Measurements from ENCODE around the gene PRSS33. TPM values are rescaled to one million over a fixed set of nuclear protein-coding genes. Genes with fewer than 3 reads are reported as not detected.

The PRSS33 gene
- total RNA-seq, 4 donors from 2014 or later = not detected

GRCh38 chr16:2762711-2763110 lies 24.6 kb downstream of the PRSS33 start:
- no peak overlapping the region for H3K4me3 ChIP-seq
- peaks cover 0 to 39% (median 3%) of the 10 kb centered on the region in 4 donors for H3K4me1 ChIP-seq
- TF ChIP-seq POLR2A (IDR thresholded peaks at IDR 0.05) (no peak), CTCF (IDR thresholded peaks at IDR 0.05) (no peak), EP300 (IDR thresholded peaks at IDR 0.05) (no peak)
- H3K27ac ChIP-seq = no peak overlapping the region
- H3K9me3 ChIP-seq = no peaks in the 10 kb centered on the region
- DNase-seq (ENCODE audit: low spot score in 2 of 2) = no peak
- no peaks in the 10 kb centered on the region for H3K27me3 ChIP-seq
- peaks cover 16 to 100% (median 57%) of the 10 kb centered on the region in 3 donors for H3K36me3 ChIP-seq
- WGBS, 2 donors = 96 to 98% methylated on average over 13 of the region's 13 CpGs

- Histone ChIP-seq H3K36me3 (peaks cover 16 to 99% (median 50%) of the 10 kb centered on the region in 3 donors), H3K27me3 (no peaks in the 10 kb centered on the region), H3K9me3 (no peaks in the 10 kb centered on the region), H3K27ac (no peak overlapping the region), H3K4me1 (peaks cover 0 to 39% (median 4%) of the 10 kb centered on the region in 4 donors), H3K4me3 (no peak overlapping the region)
- 98% methylated on average over 37 to 41 of the region's 42 CpGs for WGBS, 2 donors
- TF ChIP-seq EP300 (IDR thresholded peaks at IDR 0.05) (no peak), CTCF (IDR thresholded peaks at IDR 0.05) (no peak), POLR2A (IDR thresholded peaks at IDR 0.05) (no peak)
- no peak for DNase-seq (ENCODE audit: low spot score in 2 of 2)
These were observed 25.3 kb downstream of the PRSS33 start for GRCh38 chr16:2761886-2762583.

- 97% methylated on average over 10 of the region's 10 CpGs for WGBS, 2 donors
- Histone ChIP-seq H3K4me3 (no peak overlapping the region), H3K36me3 (peaks cover 16 to 99% (median 50%) of the 10 kb centered on the region in 3 donors)
These were observed 25.9 kb downstream of the PRSS33 start for GRCh38 chr16:2761472-2761871.

GRCh38 chr16:2757344-2757743 lies 30.0 kb downstream of the PRSS33 start:
- no peak for DNase-seq (ENCODE audit: low spot score in 2 of 2)
- TF ChIP-seq EP300 (IDR thresholded peaks at IDR 0.05) (no peak), CTCF (IDR thresholded peaks at IDR 0.05) (no peak), POLR2A (IDR thresholded peaks at IDR 0.05) (no peak)
- peaks cover 0 to 66% (median 34%) of the 10 kb centered on the region in 4 donors for H3K4me1 ChIP-seq
- H3K27ac ChIP-seq = peak overlapping the region in 1 of 4 donors; percentile 16
- no peak overlapping the region for H3K4me3 ChIP-seq
- H3K36me3 ChIP-seq = peaks cover 3 to 62% (median 17%) of the 10 kb centered on the region in 3 donors
- 70 to 73% methylated on average over 11 of the region's 11 CpGs for WGBS, 2 donors
- H3K9me3 ChIP-seq = no peaks in the 10 kb centered on the region
- no peaks in the 10 kb centered on the region for H3K27me3 ChIP-seq

More at GRCh38 chr16:2761472-2761871, 25.9 kb downstream of the PRSS33 start:
- TF ChIP-seq CTCF (IDR thresholded peaks at IDR 0.05) = no peak
- no peak for TF ChIP-seq POLR2A (IDR thresholded peaks at IDR 0.05)
- no peak for TF ChIP-seq EP300 (IDR thresholded peaks at IDR 0.05)
- DNase-seq (ENCODE audit: low spot score in 2 of 2) = no peak
- Histone ChIP-seq H3K27ac (no peak overlapping the region), H3K27me3 (no peaks in the 10 kb centered on the region), H3K9me3 (no peaks in the 10 kb centered on the region), H3K4me1 (peaks cover 0 to 39% (median 7%) of the 10 kb centered on the region in 4 donors)

GRCh38 chr16:2756288-2757015 lies 30.9 kb downstream of the PRSS33 start:
- peaks cover 0 to 71% (median 37%) of the 10 kb centered on the region in 4 donors for H3K4me1 ChIP-seq
- no peak overlapping the region for H3K4me3 ChIP-seq
- TF ChIP-seq POLR2A (IDR thresholded peaks at IDR 0.05) (no peak), EP300 (IDR thresholded peaks at IDR 0.05) (no peak), CTCF (IDR thresholded peaks at IDR 0.05) (no peak)
- peaks cover 0 to 53% (median 8%) of the 10 kb centered on the region in 3 donors for H3K36me3 ChIP-seq
- H3K9me3 ChIP-seq = no peaks in the 10 kb centered on the region
- H3K27ac ChIP-seq = peak overlapping the region in 2 of 4 donors; percentile 20 to 22
- 84 to 91% methylated on average over 30 of the region's 30 CpGs for WGBS, 2 donors
- no peaks in the 10 kb centered on the region for H3K27me3 ChIP-seq
- no peak for DNase-seq (ENCODE audit: low spot score in 2 of 2)
